Stimulated activated naive CD4-positive, alpha-beta T cell (primary cell): ENCODE measurements around the gene CDH13.

ENCODE experiments used
- DNase-seq, 6 experiments: peaks; one replicate each; lab custom pipeline; 2025; lab: John Stamatoyannopoulos, UW

CDH13 gene

GRCh38 chr16:83842291-83842690, 1215.5 kb downstream of the CDH13 start:
- no peak for DNase-seq

DNA sequence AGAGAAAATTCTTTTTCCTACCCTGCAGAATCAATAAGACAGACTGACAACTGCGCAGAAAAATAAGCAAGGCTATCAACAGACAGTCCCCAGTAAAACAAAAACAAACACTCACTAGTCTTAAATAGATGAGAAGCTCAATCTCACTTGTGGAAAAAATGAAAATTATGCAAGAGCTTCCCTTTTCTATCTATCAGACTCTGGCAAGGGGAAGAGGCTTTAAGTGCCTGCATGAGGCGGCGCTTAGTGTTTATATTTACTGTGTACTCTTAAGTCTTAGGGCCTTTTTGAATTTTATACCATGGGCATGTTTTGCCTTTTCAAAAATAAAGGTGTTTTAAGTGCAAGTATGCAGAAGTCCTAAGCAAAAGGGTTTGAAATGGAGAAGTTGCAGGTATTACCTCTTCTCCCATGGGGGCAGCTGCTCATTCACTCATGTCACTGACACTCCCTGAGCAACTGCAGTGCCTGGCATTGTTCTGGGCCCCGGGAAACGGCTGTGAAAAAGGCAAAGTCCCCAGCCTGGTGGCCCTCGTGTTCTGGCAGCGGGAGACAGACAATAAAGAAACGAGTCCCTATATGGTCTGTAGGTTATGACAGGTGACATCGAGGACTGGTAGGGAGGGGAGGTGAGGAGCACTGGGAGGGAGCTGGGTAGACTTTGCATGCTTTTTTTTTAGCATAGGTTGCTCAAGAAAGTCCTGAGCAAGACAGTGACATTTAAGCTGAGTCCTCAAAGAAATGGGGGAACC, 1216.2 kb downstream of the CDH13 start:
- no peak for DNase-seq

GRCh38 chr16:83843657-83844056, 1216.9 kb downstream of the CDH13 start:
- DNase-seq: no peak

- DNase-seq: no peak
Measured at GRCh38 chr16:83845263-83845662, 1218.5 kb downstream of the CDH13 start.

GRCh38 chr16:83847371-83848225, 1220.8 kb downstream of the CDH13 start:
- DNase-seq: no peak

- DNase-seq: no peak
Measured at GRCh38 chr16:83849421-83849820, 1222.7 kb downstream of the CDH13 start.
